GM18909 (cell line): ENCODE measurements around the gene CHD9.

ENCODE experiments used
- ATAC-seq: cut with Tn5 transposase; IDR thresholded peaks from one replicate; pipeline ENCODE4 v1.9.1; 2021; ENCODE audit warnings: mild to moderate bottlenecking; ENCODE audit not compliant: unreplicated experiment, poor library complexity

The CHD9 gene

GRCh38 chr16:53123747-53124146 is 69.0 kb downstream of the CHD9 start:
- no peak for ATAC-seq

GRCh38 chr16:53126390-53126789 is 71.6 kb downstream of the CHD9 start:
- no peak for ATAC-seq

- no peak for ATAC-seq
Observed at GRCh38 chr16:53129281-53130158, 74.7 kb downstream of the CHD9 start.

- ATAC-seq = peak; percentile 84
Observed at GRCh38 chr16:53130159-53131049, 75.6 kb downstream of the CHD9 start.

- no peak for ATAC-seq
Observed at GRCh38 chr16:53131050-53131362, 76.2 kb downstream of the CHD9 start.

DNA sequence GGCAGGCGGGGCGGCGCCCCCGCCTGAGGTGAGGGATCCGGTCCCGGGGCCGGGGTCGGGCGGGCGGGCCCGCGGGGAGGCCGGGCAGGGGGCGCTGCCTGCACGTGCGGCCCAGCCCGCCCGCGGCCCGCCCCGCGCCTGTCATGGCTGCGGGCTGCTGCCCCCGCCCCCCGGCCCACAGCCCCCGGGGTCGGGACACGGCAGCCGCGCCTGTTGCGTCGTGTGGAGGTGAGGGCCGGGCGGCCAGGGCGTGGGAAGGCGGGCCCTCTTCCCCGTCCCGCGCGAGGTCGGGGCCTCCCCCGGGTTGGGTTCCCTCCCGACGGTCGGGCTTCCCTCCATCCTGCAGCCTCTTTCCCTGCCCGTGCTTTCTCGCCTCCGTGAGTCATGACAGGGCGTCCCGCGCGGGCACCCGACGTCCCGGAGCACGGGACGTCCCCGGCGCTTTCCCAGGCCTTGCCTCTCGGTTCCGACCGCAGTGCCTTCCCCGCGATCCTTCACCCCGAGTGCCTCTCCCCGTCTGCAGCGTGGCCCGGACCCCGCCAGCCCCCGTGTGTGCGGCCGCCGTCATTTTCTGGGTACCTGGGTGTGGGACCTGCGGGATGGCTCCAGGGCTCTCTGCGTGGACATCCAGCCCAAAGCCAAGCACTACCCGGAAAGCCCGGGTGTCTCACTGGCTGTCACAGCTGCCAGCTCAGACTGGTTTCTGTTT is 76.7 kb downstream of the CHD9 start:
- ATAC-seq = peak; percentile 21

- no peak for ATAC-seq
Observed at GRCh38 chr16:53132406-53132805, 77.6 kb downstream of the CHD9 start.

GRCh38 chr16:53135329-53135728 is 80.5 kb downstream of the CHD9 start:
- no peak for ATAC-seq

- ATAC-seq = no peak
Observed at GRCh38 chr16:53142823-53143568, 88.2 kb downstream of the CHD9 start.

- no peak for ATAC-seq
Observed at GRCh38 chr16:53147500-53148065, 92.8 kb downstream of the CHD9 start.

DNA sequence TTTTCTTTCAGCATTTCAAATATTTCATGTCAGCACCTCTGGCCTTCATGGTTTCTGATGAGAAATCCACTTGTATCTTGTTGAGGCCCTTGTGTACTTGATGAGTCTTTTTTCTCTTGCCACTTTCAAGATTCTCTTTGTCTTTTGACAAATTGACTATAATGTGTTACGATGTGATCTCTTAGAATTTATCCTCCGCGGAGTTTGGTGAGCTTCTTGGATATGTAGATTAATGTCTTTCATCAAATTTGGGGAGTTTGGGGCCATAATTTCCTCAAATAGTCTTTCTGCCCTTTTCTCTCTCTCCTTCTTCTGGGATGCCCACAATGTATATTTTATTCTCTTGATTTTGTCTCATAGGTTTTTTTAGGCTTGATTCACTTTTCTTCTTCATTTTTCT is 96.0 kb downstream of the CHD9 start:
- no peak for ATAC-seq

- ATAC-seq = no peak
Observed at GRCh38 chr16:53152329-53152728, 97.5 kb downstream of the CHD9 start.

DNA sequence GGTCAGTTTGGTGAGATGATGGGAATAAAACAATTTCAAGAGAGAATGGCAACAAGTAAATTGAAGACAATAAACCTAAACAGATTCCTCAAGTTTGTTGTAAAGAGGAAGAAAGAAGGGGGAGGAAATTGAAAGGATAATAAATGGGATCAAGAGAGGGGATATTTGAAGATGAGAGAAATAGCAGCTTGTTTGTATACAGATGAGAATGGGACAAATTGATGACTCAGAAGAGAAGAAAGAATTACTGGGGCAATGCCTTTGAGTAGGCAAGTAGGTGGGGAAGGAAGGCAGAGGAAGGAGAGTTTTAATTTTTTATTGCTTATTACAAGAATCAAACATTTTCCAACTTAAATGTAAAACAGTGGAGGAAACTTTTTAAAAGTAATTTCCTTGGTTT is 98.3 kb downstream of the CHD9 start:
- no peak for ATAC-seq

- ATAC-seq = no peak
Observed at GRCh38 chr16:53154513-53154912, 99.7 kb downstream of the CHD9 start.

DNA sequence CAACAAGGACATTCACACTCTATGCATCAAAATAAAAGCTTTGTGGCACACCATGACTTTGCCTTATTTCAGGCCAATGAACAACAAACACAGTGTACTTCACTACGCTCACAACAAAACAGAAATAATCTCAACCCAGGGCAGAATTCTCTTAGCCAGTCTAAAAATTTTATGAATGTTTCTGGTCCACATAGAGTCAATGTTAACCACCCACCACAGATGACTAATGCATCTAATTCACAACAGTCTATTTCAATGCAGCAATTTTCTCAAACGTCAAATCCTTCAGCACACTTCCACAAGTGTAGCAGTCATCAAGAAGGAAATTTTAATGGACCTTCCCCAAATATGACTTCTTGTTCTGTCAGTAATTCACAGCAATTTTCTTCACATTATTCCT is 101.7 kb downstream of the CHD9 start:
- no peak for ATAC-seq

GRCh38 chr16:53159781-53160436 is 105.1 kb downstream of the CHD9 start:
- peak; percentile 63 for ATAC-seq

GRCh38 chr16:53166099-53166498 is 111.3 kb downstream of the CHD9 start:
- ATAC-seq = no peak

- ATAC-seq = no peak
Observed at GRCh38 chr16:53168744-53169143, 114.0 kb downstream of the CHD9 start.

- ATAC-seq = no peak
Observed at GRCh38 chr16:53172517-53172916, 117.7 kb downstream of the CHD9 start.
